NB4 (cell line): ENCODE data around the gene TPCN1.

Source experiments
- DNase-seq: peaks from one replicate; pipeline ENCODE4 v3.0.0; 2010; ENCODE audit warnings: low read depth
- H3K4me3 ChIP-seq: one replicate; pipeline ENCODE4 v1.5.1; 2011; ENCODE audit warnings: mild to moderate bottlenecking, low read depth, low read length, moderate library complexity
- MYC ChIP-seq: IDR thresholded peaks from 2 replicates; pipeline ENCODE4 v1.6.1; 2011; ENCODE audit warnings: low read depth, low read length
- POLR2A ChIP-seq: IDR thresholded peaks from 2 replicates; pipeline ENCODE4 v1.6.1; 2011; ENCODE audit warnings: mild to moderate bottlenecking; ENCODE audit not compliant: insufficient read length; ENCODE audit errors: extremely low read depth
- TF ChIP-seq, protein P1 (sequence below): IDR thresholded peaks from one replicate; pipeline ENCODE4 v1.5.1; 2012; ENCODE audit warnings: low read depth, low read length
- TF ChIP-seq, protein P2 (sequence below): IDR thresholded peaks from 2 replicates; pipeline ENCODE4 v1.6.1; 2011; ENCODE audit warnings: low read depth, low read length

Gene TPCN1

DNA sequence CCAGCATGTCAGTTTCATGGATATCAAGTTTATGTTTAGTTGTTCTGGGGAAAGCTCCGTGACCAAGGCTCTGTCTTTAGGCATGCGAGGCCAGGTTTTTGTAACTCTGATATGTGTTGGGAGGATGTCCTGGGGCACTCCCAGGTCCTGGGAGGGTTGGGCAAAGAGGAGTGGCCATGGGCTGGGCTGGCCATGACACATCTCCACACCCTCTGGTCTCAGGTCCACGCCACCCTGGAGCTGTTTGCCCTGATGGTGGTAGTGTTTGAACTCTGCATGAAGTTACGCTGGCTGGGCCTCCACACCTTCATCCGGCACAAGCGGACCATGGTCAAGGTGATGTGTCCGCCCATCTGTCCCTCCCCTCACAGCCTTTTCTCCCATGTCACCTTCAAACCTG, 46.4 kb downstream of the TPCN1 start:
- H3K4me3 ChIP-seq = no peak overlapping the region
- TF ChIP-seq, protein P1, sequence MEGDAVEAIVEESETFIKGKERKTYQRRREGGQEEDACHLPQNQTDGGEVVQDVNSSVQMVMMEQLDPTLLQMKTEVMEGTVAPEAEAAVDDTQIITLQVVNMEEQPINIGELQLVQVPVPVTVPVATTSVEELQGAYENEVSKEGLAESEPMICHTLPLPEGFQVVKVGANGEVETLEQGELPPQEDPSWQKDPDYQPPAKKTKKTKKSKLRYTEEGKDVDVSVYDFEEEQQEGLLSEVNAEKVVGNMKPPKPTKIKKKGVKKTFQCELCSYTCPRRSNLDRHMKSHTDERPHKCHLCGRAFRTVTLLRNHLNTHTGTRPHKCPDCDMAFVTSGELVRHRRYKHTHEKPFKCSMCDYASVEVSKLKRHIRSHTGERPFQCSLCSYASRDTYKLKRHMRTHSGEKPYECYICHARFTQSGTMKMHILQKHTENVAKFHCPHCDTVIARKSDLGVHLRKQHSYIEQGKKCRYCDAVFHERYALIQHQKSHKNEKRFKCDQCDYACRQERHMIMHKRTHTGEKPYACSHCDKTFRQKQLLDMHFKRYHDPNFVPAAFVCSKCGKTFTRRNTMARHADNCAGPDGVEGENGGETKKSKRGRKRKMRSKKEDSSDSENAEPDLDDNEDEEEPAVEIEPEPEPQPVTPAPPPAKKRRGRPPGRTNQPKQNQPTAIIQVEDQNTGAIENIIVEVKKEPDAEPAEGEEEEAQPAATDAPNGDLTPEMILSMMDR = no peak
- TF ChIP-seq, protein P2, sequence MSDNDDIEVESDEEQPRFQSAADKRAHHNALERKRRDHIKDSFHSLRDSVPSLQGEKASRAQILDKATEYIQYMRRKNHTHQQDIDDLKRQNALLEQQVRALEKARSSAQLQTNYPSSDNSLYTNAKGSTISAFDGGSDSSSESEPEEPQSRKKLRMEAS = no peak
- TF ChIP-seq MYC (no peak), POLR2A (no peak)
- no peak for DNase-seq

DNA sequence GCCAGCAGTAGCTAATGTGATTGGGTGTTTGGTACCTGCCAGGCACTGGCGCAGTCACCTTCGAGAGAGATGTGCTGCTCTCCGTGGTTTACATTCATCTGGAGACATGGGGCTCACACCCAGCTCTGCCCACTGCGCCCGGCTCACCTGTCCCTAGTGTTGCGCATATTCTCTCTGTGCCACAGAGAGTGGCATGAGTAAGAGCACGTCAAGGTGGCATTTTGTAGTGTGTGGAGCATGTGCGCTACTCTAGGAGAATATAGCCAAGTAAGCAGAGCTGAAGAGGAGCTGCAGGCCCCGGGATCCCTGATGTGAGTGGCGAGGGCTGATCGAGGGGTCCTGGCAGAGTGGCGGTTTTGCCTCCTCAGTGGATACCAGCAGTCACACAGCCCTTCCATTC, 46.9 kb downstream of the TPCN1 start:
- no peak for DNase-seq
- no peak overlapping the region for H3K4me3 ChIP-seq
- TF ChIP-seq, protein P2 = no peak

DNA sequence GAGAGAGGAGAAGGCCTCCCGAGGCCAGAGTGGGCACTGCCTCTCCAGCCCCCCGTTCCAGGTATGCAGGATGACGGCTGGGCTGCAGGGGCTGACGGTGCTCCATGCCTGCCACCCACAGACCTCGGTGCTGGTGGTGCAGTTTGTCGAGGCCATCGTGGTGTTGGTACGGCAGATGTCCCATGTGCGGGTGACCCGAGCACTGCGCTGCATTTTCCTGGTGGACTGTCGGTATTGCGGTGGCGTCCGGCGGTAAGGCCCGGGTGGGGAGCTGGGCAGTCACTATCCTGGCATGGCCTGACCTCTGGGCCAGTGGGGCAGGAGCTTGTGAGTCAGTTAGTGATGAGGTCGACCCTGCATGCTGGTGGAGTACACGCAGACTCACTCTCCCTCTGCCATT, 47.4 kb downstream of the TPCN1 start:
- DNase-seq = no peak
- TF ChIP-seq, protein P2 = no peak
- TF ChIP-seq, protein P1 = no peak
- no peak for TF ChIP-seq POLR2A
- TF ChIP-seq MYC = no peak
- no peak overlapping the region for H3K4me3 ChIP-seq

DNA sequence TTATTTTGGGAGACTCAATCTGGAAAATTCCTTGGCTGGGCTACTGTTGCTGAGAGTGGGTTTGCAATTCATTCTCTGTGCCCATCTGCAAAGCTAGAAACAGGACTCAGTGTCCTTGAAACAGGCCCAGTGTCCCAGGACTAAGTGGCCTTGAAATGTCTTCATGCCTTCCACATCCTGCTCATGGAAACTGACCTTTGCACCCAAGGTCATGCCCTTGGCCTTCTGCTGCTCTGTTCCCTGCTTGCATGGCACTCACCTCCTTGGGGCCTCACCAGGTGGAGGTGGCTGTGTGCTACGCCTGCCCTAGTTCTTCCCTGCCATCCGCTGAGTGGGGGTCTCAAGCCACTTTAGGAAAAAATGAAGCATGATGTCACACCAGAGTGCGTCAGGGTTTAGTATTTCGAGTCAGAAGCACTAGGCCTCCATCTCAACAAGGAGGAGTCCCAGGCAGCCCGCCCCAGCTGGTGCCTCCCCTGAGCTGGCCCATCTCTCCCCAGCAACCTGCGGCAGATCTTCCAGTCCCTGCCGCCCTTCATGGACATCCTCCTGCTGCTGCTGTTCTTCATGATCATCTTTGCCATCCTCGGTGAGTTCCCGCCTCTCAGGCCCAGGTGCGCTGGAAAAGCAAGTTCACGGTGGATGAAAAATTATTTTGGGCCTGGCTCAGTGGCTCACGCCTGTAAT, 48.1 kb downstream of the TPCN1 start:
- DNase-seq = no peak
- TF ChIP-seq, protein P1 = no peak
- TF ChIP-seq MYC (no peak), POLR2A (no peak)
- TF ChIP-seq, protein P2 = no peak
- no peak overlapping the region for H3K4me3 ChIP-seq

DNA sequence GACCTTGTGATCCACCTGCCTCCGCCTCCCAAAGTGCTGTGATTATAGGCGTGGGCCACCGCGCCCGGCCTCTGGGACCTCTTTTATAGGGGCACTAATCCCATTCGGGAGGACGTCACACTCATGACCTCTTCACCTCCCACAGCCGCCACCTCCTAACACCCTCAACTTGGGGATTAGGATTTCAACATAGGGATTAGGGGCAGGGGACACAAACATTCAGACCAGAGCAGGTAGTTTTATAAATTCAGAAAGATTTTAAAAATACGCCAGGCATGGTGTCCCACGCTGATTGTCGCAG, 49.4 kb downstream of the TPCN1 start:
- no peak overlapping the region for H3K4me3 ChIP-seq
- TF ChIP-seq, protein P2 = no peak
- TF ChIP-seq MYC (no peak), POLR2A (no peak)
- TF ChIP-seq, protein P1 = no peak
- DNase-seq = no peak

DNA sequence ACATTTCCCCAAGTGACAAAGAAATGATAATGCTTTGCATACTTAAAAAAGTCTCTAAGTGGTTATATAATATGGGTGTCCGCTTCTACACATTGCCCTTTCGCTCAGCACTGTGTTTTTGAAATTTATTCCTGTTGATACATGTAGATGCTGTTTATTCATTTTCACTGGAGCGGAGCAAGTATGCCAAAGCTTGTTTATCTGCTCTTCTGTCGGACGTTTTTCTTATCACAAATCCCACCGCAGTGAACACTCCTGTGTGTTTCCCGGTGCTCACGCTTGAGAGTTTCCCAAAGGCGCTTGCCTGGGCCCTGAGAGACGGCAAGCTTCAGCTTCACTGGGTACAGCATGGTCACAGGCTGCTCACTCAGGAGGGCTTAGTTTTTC, 50.2 kb downstream of the TPCN1 start:
- DNase-seq = no peak
- TF ChIP-seq, protein P2 = no peak
- TF ChIP-seq, protein P1 = no peak
- TF ChIP-seq POLR2A (no peak), MYC (no peak)
- no peak overlapping the region for H3K4me3 ChIP-seq
